Ectodermal cell (in vitro differentiated cells): ENCODE data around the gene DCAF10.

Experiments used
- H3K27ac ChIP-seq: 2 replicates; pipeline ENCODE4 v1.7.0; 2013; ENCODE audit warnings: mild to moderate bottlenecking, low read depth, low read length; ENCODE audit not compliant: insufficient read depth, poor library complexity, severe bottlenecking
- H3K27me3 ChIP-seq: 2 replicates; pipeline ENCODE4 v1.7.0; 2013; ENCODE audit warnings: mild to moderate bottlenecking, low read length; ENCODE audit not compliant: insufficient read depth, control insufficient read depth, poor library complexity, severe bottlenecking
- H3K36me3 ChIP-seq: one replicate; pipeline ENCODE4 v1.7.0; 2013; ENCODE audit warnings: low read length; ENCODE audit not compliant: control insufficient read depth, insufficient read depth
- H3K4me1 ChIP-seq: one replicate; pipeline ENCODE4 v1.7.0; 2013; ENCODE audit warnings: low read length; ENCODE audit not compliant: control insufficient read depth, insufficient read depth
- H3K4me3 ChIP-seq: 2 replicates; pipeline ENCODE4 v1.7.0; 2013; ENCODE audit warnings: low read depth, low read length, control low read depth; ENCODE audit not compliant: insufficient read depth
- H3K9me3 ChIP-seq: 2 replicates; pipeline ENCODE4 v1.7.0; 2013; ENCODE audit warnings: mild to moderate bottlenecking, low read length, moderate library complexity; ENCODE audit not compliant: control insufficient read depth
- WGBS, 2 experiments: methylation state at CpG; one replicate each; pipeline ENCODE4 v1.1.7; 2013; ENCODE audit warnings: missing lambda C conversion rate in 2 of 2; 5-methylcytosine and 5-hydroxymethylcytosine counted together

The DCAF10 gene

DNA sequence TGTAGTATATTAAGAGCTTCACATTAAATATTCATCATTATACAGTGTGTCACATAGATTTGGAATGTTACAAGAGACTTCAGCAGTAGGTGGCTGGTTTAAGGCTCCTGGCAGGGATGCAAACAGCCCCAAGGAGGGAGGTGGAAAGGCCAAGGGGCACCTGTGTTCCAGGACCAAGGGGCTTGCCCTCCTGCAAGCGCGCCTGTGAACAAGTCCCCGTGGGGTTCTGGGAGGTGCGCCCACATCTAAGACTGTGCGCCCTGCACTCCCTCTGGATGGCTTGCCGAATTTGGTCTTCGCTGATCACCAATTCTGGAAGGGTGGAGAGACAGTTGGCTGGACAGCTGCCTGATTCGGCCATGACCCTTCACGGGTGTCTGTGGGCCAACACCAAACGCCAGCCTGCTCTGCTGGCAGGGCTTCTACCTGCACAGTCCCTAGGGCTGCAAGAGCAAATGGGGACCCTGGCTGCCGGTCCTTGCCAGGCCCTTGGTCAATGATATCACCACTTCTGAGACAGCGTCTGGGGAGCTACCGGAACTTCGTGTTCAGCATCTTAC, 115.4 kb downstream of the DCAF10 start:
- H3K27me3 ChIP-seq = no peaks in the 10 kb centered on the region
- H3K4me1 ChIP-seq = peaks cover 26% of the 10 kb centered on the region
- no peak overlapping the region for H3K4me3 ChIP-seq
- H3K27ac ChIP-seq = no peak overlapping the region
- WGBS, 2 experiments = 95 to 96% methylated on average over 14 of the region's 14 CpGs
- H3K36me3 ChIP-seq = no peaks in the 10 kb centered on the region
- H3K9me3 ChIP-seq = no peaks in the 10 kb centered on the region

GRCh38 chr9:37916471-37917312, 116.1 kb downstream of the DCAF10 start:
- Histone ChIP-seq H3K36me3 (no peaks in the 10 kb centered on the region), H3K4me3 (no peak overlapping the region), H3K27me3 (no peaks in the 10 kb centered on the region), H3K27ac (no peak overlapping the region), H3K4me1 (peaks cover 27% of the 10 kb centered on the region), H3K9me3 (no peaks in the 10 kb centered on the region)
- 92 to 94% methylated on average over 18 of the region's 18 CpGs for WGBS, 2 experiments
